ENCODE measurements around the gene KRTAP3-2.
A peak's percentile ranks its signal among the peaks of the same experiment; 100 is the strongest.

The KRTAP3-2 gene

DNA sequence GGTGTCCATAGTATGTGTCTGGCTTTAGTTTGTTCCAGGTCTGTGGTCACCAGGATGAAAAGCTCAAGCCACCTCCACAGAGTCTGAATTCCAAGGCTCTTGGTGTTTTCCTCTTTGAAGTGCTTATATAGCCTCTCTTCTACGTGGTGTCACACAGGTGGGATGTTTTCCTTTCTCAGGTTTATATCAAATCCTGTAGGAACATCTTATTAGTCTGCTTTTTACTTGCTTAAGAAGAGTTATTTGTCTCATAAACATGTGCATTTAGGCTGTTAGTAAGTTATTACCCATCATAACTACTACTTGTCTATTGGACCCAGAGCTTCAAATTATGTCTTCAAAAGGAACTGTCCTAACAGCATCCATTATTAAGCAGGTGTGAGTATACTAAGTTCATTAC, 32.9 kb downstream of the KRTAP3-2 start, which contains the start of gene KRT39:
Gene KRT39, minus strand, starts transcription at position 101 of the 400 bp plus-strand sequence. Its CDS starts 92 bp downstream, at position 9.
- no peak within 1 kb of the TSS for H3K4me3 ChIP-seq (ENCODE audit: low read depth, low read length)
- TF ChIP-seq, protein P1, sequence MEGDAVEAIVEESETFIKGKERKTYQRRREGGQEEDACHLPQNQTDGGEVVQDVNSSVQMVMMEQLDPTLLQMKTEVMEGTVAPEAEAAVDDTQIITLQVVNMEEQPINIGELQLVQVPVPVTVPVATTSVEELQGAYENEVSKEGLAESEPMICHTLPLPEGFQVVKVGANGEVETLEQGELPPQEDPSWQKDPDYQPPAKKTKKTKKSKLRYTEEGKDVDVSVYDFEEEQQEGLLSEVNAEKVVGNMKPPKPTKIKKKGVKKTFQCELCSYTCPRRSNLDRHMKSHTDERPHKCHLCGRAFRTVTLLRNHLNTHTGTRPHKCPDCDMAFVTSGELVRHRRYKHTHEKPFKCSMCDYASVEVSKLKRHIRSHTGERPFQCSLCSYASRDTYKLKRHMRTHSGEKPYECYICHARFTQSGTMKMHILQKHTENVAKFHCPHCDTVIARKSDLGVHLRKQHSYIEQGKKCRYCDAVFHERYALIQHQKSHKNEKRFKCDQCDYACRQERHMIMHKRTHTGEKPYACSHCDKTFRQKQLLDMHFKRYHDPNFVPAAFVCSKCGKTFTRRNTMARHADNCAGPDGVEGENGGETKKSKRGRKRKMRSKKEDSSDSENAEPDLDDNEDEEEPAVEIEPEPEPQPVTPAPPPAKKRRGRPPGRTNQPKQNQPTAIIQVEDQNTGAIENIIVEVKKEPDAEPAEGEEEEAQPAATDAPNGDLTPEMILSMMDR (IDR thresholded peaks at IDR 0.05; ENCODE audit: borderline replicate concordance, insufficient read depth, low read depth, low read length), result no peak

DNA sequence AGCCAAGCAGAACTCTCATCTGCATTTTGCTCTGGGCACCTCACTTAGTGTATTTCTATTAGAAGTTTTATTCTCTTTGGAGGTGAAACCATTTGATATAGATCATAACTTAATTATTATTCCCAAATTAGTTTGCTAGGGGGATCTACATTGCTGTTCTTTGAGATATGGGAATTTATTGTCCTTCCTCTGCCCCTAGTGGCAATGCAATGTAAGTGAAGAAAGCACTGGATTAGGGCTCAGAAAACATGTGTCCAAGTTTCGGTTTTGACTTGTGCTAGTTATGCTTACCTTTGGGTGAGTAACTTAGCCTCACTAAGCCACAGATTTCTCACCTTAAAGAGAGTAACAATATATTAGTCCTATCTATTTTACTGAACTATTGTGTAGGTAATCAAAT, 35.9 kb downstream of the KRTAP3-2 start:
- no peak overlapping the region for H3K4me3 ChIP-seq (ENCODE audit: low read depth, low read length)
- TF ChIP-seq, protein P1 (IDR thresholded peaks at IDR 0.05; ENCODE audit: borderline replicate concordance, insufficient read depth, low read depth, low read length), result peak; percentile 59; the same call in 1 of the 2 replicates

DNA sequence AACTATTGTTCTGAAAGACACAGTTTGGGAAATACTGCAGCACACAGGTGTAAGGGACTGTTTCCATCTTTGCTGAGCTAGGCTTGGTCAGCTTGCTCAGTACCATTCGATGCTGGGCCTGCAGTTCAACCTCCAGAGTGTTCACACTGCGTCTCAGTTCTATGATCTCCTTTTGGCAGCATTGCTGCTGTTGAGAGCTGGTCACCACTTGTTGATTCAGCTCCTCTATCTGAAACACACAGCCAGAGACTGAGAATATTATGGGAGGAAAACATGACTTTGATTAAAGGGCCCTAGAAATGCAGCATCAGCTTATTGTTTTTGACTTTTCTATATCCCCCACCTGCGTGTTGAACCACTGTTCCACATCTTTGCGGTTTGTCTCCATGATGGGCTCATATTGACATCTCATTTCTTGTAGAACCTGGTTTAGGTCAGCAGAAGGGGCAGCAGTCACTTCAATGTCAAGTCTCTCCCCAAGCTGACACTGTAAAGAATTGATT, 37.6 kb downstream of the KRTAP3-2 start:
- TF ChIP-seq, protein P1 (IDR thresholded peaks at IDR 0.05; ENCODE audit: borderline replicate concordance, insufficient read depth, low read depth, low read length), result no peak
- no peak overlapping the region for H3K4me3 ChIP-seq (ENCODE audit: low read depth, low read length)

GRCh38 chr17:40961591-40961990, 38.1 kb downstream of the KRTAP3-2 start:
- H3K4me3 ChIP-seq (ENCODE audit: low read depth, low read length), result no peak overlapping the region
- TF ChIP-seq, protein P1 (IDR thresholded peaks at IDR 0.05; ENCODE audit: borderline replicate concordance, insufficient read depth, low read depth, low read length), result no peak

DNA sequence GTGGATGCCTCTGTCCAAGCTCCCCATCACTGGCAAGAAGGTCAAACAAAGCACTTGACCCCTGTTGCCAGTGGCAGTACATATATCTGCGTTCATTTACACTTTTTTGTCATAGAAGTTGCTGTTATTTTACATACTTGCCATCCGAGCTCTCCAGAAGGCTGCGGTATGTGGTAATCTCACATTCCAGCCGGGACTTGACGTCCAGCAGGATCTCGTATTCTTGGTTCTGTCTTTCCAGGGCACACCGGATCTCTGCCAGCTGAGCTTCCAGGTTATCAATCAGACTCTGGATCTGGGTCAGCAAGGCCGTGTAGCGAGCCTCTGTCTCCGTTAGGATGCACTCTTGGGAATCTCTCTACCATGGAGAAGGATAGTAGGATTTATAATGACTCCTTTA, 39.6 kb downstream of the KRTAP3-2 start:
- H3K4me3 ChIP-seq (ENCODE audit: low read depth, low read length), result no peak overlapping the region
- TF ChIP-seq, protein P1 (IDR thresholded peaks at IDR 0.05; ENCODE audit: borderline replicate concordance, insufficient read depth, low read depth, low read length), result no peak

DNA sequence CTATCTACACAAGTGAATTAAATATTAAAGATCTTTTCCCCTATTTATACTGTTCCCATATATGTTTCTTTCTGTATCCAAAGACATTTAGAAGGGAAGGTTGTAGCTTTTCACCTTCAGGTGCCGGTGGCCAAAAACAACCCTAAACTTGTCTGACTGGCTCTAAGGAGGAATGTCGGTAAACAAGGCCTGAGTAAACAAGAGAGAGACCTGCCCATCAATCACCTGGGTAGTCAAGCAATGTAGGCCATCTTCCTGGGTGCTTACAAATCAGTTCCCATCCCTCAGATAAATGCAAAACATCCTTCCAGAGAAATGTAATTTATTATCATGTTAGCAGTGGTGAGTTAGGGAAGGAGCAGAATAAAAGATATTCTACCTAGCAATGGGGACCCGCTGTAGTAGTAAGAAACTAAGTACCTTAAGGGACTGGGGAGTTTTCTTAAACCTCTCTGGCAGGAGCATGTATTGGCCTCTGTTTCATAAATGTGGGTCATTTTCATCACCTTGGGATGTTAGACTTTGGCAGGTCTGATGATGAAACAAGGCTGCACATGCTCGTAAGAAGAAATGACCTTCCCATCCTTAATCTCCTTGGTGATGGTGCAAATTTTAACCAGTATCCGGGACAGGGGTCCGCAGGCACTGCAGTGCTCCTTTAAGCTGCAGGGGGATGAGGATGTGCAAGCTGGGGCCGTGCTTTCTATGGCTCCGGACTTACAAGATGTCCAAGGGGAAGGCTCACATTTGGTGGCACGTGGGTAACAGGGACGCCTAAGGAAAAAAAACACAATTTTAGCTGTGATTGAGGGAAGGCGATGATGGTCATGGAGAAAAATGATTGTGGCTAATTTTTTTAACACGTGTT, 41.4 kb downstream of the KRTAP3-2 start:
- TF ChIP-seq, protein P1 (IDR thresholded peaks at IDR 0.05; ENCODE audit: borderline replicate concordance, insufficient read depth, low read depth, low read length), result no peak
- H3K4me3 ChIP-seq (ENCODE audit: low read depth, low read length), result no peak overlapping the region

Data from GM12875 (cell line).